ENCODE measurements around the gene OR6P1.

DNA sequence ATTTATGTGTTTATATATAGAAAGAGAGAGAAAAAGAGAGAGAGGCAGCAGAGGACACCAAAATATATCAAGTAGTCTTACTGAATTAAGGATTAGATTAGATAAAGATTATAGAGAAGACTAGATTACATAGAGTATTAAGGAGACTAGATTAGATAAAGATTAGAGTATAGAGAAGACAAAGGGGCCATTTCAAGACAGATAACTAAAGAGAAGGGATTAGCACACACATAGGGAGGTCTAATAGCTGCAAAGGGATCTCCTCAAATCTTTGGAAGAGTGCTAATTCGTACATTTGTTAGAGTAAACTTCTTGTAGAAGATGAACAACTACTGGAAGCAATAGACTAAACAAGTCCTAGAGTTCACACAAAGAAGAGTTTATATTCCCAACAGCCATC lies 50.4 kb downstream of the OR6P1 start:
- TF ChIP-seq CTCF (IDR thresholded peaks at IDR 0.05 in 8 of 11, conservative IDR thresholded peaks at IDR 0.05 in 3 of 11): no peak
- TF ChIP-seq POLR2AphosphoS5 (IDR thresholded peaks at IDR 0.05): no peak

All from spleen (tissue), 7 donors.